Activated naive CD8-positive, alpha-beta T cell treated with anti-CD3 and anti-CD28 coated beads, Interleukin-2, amount 50 U/mL, for 16 hours (primary cell): ENCODE measurements around the gene IGFALS.

Experiments used
- DNase-seq: peaks from one replicate; pipeline ENCODE4 v3.0.0-alpha.2; 2020; ENCODE audit warnings: low read depth, low spot score

IGFALS gene

GRCh38 chr16:1776991-1777374 is 16.5 kb downstream of the IGFALS start:
- no peak for DNase-seq

GRCh38 chr16:1776672-1776955 is 16.9 kb downstream of the IGFALS start:
- DNase-seq = no peak

GRCh38 chr16:1775846-1776671 is 17.4 kb downstream of the IGFALS start:
- no peak for DNase-seq

GRCh38 chr16:1775006-1775845 is 18.3 kb downstream of the IGFALS start:
- DNase-seq = no peak

- DNase-seq = no peak
Measured at GRCh38 chr16:1774448-1774780, 19.1 kb downstream of the IGFALS start.

GRCh38 chr16:1773703-1774447 is 19.6 kb downstream of the IGFALS start:
- no peak for DNase-seq

- DNase-seq = peak; percentile 50
Measured at GRCh38 chr16:1772908-1773702, 20.4 kb downstream of the IGFALS start, which contains the start of gene MRPS34. Gene MRPS34 (minus strand): TSS chr16:1773134. CDS start chr16:1773119, 15 bp downstream.

GRCh38 chr16:1772362-1772907 is 21.1 kb downstream of the IGFALS start, which contains the start of gene EME2:
Gene EME2 (plus strand): TSS chr16:1772810. CDS start chr16:1773228, 418 bp downstream.
- DNase-seq = no peak

- no peak for DNase-seq
Measured at GRCh38 chr16:1771864-1772361, 21.6 kb downstream of the IGFALS start.

- DNase-seq = peak; percentile 47
Measured at GRCh38 chr16:1771188-1771863, 22.2 kb downstream of the IGFALS start, which contains the start of gene NME3. Gene NME3 (minus strand): TSS chr16:1771543. CDS start chr16:1771534, 9 bp downstream.

- DNase-seq = no peak
Measured at GRCh38 chr16:1770328-1771187, 22.9 kb downstream of the IGFALS start.

GRCh38 chr16:1769402-1770300 is 23.9 kb downstream of the IGFALS start:
- no peak for DNase-seq

- no peak for DNase-seq
Measured at GRCh38 chr16:1768767-1769401, 24.6 kb downstream of the IGFALS start.

GRCh38 chr16:1768061-1768766 is 25.3 kb downstream of the IGFALS start:
- DNase-seq = no peak

GRCh38 chr16:1767116-1767994 is 26.1 kb downstream of the IGFALS start:
- DNase-seq = no peak

- no peak for DNase-seq
Measured at GRCh38 chr16:1766701-1767100, 26.8 kb downstream of the IGFALS start.
